CD4-positive, alpha-beta T cell treated with Interleukin-15 for 4 hours (primary cell): Measurements from ENCODE around the gene ZBTB16.

Experiments used
- DNase-seq: peaks from one replicate; pipeline ENCODE4 v3.0.0-alpha.2; 2020; ENCODE audit warnings: low spot score

Gene ZBTB16

DNA sequence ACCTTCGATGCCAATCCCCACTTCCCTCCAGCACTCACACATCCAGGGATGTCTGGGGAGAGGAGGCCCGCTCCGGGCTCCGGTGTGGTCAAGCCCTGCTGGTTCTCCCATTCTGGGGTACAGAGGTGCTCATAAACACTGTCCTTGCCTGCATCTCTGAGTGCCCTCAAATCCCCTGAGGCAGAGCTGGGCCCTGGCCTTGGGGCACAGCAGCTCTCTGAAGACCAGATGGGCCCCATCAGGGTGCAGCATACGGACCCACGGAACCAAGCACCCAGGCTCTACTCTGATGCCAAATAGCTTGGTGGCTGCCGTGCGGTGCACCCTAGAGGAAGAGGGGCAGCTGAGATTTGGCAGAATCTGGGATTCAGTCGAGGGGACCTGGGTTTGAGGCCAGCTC is 201.0 kb downstream of the ZBTB16 start:
- no peak for DNase-seq

GRCh38 chr11:114261791-114262190 is 202.3 kb downstream of the ZBTB16 start:
- DNase-seq = no peak

DNA sequence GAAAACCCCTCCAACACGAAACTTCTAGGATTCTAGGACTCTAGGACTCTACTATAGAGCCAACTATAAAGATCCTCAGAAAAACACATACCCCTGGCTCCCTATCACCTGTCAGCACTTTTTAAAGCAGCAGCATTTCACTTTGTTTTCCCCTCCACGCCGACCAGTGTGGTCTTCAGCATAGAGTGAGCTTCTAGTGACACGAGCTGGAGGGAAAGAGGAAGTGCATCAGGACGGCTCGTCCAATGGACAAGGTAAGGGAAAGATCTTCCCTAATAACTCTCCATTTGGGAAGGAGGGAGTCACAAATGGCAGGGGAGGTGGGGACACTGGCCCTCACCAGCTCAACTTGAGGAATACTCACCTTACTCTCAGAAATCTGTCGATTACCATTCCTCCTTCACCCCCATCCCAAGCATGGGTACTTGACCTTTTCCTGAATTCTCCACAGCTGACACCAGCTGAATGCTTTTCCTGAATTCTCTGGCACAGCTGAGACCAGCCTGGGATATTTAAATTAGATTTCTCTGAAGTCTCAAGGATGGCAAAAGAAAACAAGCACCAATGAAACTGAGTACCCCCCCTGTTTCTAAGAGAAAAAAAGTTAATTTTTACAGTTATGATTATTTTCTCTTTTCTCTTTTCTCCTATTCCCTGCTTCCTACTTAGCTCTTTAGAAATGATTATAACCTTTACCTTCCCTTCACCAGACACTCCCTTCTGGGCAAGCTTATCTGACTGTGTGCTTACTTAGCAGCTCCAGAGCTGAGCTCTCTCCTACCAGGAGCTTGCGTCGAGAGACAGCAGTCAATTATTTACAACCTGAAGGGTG is 203.4 kb downstream of the ZBTB16 start:
- peak; percentile 12 for DNase-seq

- no peak for DNase-seq
Measured at GRCh38 chr11:114263513-114264170, 204.1 kb downstream of the ZBTB16 start.

DNA sequence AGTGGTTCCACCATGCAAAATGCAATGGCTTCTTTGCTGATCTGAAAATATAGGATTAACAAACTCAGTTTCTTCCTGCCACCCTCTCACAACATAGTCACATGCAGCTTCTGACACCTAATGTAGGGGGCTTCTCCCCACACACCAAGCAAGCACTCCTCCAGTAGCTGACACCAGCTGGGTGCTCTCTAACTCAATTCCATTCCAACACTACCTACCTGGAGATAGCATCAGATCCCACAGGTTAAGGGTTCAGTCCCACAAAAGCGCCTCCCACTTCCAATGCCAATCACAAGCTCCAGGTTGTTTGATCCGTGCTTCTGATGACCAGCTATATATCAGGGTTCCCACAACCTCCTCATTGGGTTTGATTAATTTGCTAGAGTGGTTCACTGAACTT is 204.9 kb downstream of the ZBTB16 start:
- DNase-seq = no peak

DNA sequence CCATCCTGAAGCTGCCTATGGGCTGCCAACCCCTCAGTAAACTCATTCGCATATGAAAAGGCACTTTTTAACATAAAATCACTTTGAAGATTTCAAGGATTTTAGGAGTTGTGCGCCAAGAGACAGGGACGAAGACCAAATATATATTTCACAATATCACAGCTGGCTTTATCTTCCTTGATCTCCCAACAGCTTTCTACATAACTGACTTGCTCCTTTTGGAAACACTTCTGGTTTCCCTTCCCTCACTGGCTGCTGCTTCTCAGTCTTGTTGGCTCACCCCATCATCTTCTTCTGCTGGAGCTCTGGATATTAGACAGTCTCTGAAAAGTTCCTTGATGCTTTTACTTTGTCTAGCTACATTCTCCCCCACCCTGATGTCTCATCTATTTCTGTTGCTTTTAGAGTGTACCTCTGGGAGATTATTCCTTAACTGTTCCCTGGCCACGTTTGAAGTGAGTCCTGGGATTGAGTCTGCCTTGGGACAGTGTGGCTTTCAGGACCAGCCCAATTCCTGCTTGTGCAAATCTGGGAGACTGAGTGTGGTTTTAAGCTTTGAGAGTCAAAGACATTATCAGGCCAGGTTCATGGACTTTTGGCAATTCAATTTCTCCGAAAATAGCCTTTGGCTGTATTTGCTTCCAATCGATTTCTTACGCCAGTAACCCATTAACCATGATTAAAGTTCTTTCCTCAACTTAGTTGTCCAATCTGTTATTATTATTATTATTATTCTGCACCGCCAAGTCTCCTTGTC is 205.8 kb downstream of the ZBTB16 start:
- DNase-seq = no peak

DNA sequence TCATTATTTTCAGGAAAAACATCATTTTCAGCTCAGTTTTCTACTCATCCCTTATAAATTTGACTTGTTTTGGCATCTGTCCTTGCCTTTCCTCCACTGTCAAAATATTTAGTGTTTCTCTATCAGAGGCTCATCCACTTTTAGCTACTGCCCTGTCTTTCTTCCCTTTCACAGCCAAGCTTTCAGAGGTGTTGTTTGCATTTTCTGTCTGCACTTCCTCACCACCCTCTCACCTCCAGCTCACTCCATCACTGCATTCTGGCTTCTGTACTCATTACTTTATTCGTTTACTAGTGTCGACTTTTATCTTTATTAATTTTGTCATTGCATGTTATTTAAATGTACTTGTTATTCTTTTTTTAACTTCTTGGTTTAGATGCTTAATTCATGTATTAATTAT is 210.0 kb downstream of the ZBTB16 start:
- DNase-seq = no peak

DNA sequence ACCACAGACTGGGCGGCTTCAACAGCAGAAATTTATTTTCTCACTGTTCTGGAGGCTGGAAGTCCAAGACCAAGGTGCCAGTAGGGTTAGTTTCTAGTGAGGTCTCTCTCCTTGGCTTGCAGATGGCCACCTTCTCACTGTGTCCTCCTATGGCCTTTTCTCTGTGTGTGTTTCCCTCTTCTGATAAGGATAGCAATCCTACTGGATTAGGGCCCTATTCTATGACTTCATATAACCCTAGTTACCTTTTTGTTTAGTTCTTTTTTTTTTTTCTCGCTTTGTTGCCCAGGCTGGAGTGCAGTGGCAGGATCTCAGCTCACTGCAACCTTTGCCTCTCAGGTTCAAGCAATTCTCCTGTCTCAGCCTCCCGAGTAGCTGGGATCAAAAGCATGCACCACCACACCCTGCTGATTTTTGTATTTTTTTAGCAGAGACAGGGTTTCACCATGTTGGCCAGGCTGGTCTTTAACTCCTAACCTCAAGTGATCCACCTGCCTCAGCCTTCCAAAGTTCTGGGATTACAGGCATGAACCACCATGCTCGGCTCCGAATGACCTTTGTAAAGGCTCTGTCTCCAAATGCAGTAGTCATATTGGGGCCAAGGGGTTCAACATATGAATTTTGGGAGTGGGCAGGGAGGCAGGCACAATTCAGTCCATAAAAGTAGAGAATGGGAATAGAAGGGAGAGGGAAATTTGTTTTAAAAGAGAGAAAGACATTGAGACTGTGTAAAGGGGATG is 211.2 kb downstream of the ZBTB16 start:
- DNase-seq = no peak

- DNase-seq = no peak
Measured at GRCh38 chr11:114271316-114271715, 211.8 kb downstream of the ZBTB16 start.

- no peak for DNase-seq
Measured at GRCh38 chr11:114272311-114272710, 212.8 kb downstream of the ZBTB16 start.

DNA sequence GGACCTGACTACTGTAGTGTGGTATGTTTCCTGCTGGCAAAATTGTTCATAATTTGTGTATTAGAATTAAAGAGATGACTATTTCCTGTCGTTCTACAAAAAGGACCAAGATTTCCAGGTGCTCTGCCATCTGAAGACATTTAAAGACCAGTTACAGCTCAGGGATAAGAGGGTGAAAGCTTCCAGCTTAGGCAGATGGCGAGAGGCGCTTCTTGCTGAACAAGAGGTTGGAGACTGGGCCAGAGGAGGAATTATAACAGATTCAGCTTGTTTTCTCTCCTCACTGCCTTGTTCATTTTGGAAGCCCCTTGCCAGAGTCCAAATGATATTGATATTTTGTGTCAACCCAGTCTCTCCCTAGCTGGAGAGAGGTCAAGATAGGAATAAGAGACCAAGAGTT is 213.6 kb downstream of the ZBTB16 start:
- no peak for DNase-seq

DNA sequence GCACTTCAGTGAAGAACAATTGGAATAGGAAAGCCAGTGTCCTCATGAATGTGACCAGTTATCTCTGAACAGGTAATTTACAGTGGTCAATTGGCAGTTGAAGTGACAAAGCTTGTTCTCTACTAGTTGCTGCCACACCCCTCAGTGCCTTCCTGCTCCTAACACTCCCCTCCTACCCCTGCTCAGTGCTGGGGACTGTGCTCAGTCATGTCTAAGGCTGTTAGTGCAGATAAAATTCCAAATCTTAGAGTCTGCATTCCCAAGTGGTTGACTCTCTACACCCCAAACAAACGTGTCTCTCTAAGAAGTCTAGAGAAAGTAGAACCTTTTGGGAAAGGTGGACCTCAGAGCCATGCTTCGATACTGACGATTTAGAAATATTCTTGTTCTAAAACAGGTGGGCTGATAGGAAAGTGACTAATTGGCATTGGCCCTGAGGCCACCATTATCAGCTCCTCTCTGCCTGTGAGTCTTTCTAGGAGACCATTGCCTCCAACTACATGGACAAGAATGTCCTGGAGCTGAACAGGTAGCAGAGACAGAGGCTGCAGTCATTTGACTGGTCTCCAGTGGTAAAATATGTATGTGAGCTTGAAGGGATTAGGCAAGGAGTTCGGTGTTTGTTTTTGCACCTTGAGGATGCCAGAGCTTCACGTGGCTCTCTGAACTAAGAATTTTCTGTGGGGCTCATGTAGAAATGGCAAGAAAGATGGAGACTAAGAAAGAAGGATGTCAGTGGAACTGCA is 214.6 kb downstream of the ZBTB16 start:
- DNase-seq = no peak

DNA sequence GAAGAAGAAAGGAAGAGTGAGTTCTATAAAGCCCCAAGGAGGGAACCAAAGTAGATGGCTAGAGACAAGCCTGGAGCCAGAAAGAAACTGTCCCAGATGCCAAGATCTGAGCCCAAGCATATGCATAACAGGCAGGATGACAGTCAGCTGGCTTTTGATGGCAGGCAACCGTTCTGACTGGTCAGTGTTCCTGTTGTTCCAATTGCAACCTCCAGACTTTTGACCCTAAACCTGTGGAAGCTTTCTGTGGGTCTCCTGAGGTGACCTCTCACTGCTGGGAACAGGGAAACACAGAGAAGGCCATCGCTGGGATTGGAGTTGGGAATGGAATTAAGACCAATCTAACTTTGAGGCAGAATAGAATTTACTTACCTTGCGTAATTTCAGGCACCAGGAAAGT is 215.1 kb downstream of the ZBTB16 start:
- DNase-seq = no peak

DNA sequence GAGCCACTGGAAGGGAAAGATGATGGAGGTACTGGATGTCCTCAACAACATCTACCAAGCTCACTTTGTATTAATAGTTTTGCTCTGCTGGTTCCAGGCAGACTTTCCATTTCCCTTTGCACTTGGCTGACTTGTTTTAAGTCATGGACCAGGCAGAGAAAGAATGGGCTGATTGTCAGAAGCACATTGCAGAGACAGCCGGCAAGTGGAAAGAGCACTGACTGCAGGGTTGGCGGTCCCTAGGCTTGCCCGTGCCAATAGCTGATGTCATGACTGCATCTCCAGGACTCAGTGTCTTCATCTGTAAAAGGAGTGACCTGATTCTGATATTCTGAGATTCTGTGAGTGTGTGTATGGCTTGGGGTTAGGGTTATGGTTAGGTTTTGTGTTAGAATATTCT is 215.8 kb downstream of the ZBTB16 start:
- no peak for DNase-seq

DNA sequence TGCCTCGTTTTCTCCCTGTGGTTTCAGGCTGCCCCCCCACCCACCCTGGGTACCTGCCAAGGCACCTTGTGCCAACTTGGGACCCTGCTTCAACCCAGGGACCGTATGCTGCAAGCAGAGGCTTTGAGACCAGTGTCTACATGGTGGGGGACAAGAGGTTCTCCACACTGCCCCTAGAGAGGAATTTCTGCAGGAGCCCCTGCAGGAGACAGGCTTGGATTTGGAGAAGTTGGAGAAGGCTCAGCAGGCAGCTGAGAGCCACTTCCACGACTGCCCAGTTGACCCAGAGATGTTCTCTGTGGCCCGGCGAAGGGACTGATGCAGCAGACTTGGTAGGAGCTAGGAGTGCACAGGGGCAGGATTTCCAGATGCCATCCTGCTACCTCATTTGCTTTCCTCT is 216.6 kb downstream of the ZBTB16 start:
- no peak for DNase-seq

GRCh38 chr11:114277637-114278341 is 218.3 kb downstream of the ZBTB16 start:
- no peak for DNase-seq

- DNase-seq = no peak
Measured at GRCh38 chr11:114278342-114279065, 219.0 kb downstream of the ZBTB16 start.

GRCh38 chr11:114279792-114280546 is 220.5 kb downstream of the ZBTB16 start:
- no peak for DNase-seq

- no peak for DNase-seq
Measured at GRCh38 chr11:114280696-114281095, 221.2 kb downstream of the ZBTB16 start.
